Measurements from ENCODE around the gene SMIM10L1.

DNA sequence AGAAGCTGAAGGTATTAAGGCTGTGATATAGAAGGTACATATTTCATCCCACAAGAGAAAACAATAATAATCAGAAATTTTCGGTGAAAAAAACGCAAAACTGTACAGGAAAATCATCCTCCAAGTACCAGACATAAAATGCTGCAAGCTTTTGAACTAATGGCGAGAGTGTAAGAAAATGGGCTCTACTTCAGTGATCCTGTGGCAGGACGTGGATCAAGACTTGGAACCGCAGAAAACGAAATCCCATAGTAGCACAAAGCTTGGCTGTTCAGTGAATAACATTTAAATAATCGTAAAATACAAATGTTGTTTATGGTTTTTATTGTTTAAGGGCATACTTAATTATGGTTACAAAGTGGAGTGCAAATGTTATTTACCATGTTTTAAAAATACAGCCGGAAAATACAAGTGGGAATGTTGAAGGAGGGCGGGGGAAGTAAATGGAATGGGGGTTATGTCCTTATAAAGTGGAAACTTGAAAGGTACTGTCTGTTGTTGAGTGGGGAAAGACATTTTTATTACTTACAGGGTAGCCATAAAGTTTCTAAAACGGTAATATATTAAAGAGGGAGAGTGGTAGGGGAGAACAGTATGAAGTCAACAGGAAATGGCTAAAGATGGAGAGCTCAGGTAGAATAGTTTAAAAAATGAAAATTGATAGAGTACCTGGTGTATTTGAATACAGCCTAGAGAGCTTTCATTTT, 1.1 kb downstream of the SMIM10L1 start:
- TF ChIP-seq CTCF (IDR thresholded peaks at IDR 0.05) (no peak), EZH2 (IDR thresholded peaks at IDR 0.05; ENCODE audit: borderline replicate concordance, insufficient read depth, low read depth, low read length, poor library complexity, severe bottlenecking) (no peak)

Data from B cell (primary cell).